Ectodermal cell (in vitro differentiated cells): ENCODE results near the gene GPRIN1.
A peak's percentile ranks its signal among the peaks of the same experiment; 100 is the strongest.

Experiments used
- H3K27ac ChIP-seq: 2 replicates; pipeline ENCODE4 v1.7.0; 2013; ENCODE audit warnings: mild to moderate bottlenecking, low read depth, low read length; ENCODE audit not compliant: insufficient read depth, poor library complexity, severe bottlenecking
- H3K27me3 ChIP-seq: 2 replicates; pipeline ENCODE4 v1.7.0; 2013; ENCODE audit warnings: mild to moderate bottlenecking, low read length; ENCODE audit not compliant: insufficient read depth, control insufficient read depth, poor library complexity, severe bottlenecking
- H3K36me3 ChIP-seq: one replicate; pipeline ENCODE4 v1.7.0; 2013; ENCODE audit warnings: low read length; ENCODE audit not compliant: control insufficient read depth, insufficient read depth
- H3K4me1 ChIP-seq: one replicate; pipeline ENCODE4 v1.7.0; 2013; ENCODE audit warnings: low read length; ENCODE audit not compliant: control insufficient read depth, insufficient read depth
- H3K4me3 ChIP-seq: 2 replicates; pipeline ENCODE4 v1.7.0; 2013; ENCODE audit warnings: low read depth, low read length, control low read depth; ENCODE audit not compliant: insufficient read depth
- H3K9me3 ChIP-seq: 2 replicates; pipeline ENCODE4 v1.7.0; 2013; ENCODE audit warnings: mild to moderate bottlenecking, low read length, moderate library complexity; ENCODE audit not compliant: control insufficient read depth
- whole genome bisulfite sequencing, 2 experiments: methylation state at CpG; one replicate each; pipeline ENCODE4 v1.1.7; 2013; ENCODE audit warnings: missing lambda C conversion rate in 2 of 2; 5-methylcytosine and 5-hydroxymethylcytosine counted together

GPRIN1 gene

GRCh38 chr5:176630681-176631222, 20.8 kb upstream of the GPRIN1 start:
- H3K4me1 ChIP-seq, result peaks cover 28% of the 10 kb centered on the region
- H3K9me3 ChIP-seq, result no peaks in the 10 kb centered on the region
- H3K27me3 ChIP-seq, result peaks cover 64% of the 10 kb centered on the region
- 11 to 12% methylated on average over 20 of the region's 20 CpGs for WGBS, 2 experiments
- H3K27ac ChIP-seq, result no peak overlapping the region
- no peaks in the 10 kb centered on the region for H3K36me3 ChIP-seq
- peak overlapping the region; percentile 44 for H3K4me3 ChIP-seq

DNA sequence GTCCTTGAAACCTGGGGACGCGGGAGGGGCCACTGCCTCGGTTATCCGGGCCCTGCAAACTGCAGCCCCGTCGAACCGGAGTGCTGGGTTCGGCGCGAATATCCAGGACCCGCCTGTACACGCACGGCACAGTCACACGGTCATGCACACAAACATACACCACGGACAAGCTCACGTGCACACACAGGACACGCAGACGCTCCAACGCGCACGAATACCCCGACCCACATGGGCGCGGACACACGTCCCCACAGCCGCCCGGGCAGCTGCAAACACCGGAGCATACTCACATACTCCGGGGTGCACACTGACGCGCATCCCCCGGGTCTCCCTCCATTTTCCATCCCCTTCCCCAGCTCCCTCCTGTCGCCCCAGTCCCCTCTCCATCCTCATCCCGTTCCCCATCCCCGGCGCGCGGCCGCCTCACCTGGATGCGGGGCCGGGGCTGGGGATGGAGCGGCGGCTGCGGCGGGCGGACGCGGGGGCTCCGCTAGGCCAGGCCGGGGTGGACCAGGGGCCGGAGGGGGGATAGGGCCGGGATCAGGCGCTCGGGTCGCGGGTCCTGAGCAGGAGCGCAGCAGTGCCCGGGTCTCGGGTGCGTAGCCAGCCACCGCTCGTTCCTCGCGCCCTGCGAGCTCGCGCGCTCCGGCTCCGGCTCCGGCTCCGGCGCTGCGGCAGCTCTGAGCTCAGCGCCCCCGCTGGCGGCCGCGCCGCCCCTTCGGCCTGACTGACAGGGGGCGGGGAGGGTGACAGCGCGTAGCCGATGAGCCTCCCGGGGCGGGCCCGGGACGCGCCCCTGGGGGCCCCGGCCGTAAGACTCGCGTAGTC, 20.1 kb upstream of the GPRIN1 start, which contains the start of the genes EIF4E1B and SNCB:
Gene EIF4E1B, plus strand, starts transcription at position 823 of the 828 bp plus-strand sequence. CDS start 12,113 bp downstream, outside the sequence.
Gene SNCB, minus strand, starts transcription at position 682 of the 828 bp plus-strand sequence. CDS start 880 bp downstream, outside the sequence.
- H3K27me3 ChIP-seq, result peaks cover 70% of the 10 kb centered on the region
- no peaks in the 10 kb centered on the region for H3K36me3 ChIP-seq
- 0% methylated on average over 94 of the region's 94 CpGs for WGBS, 2 experiments
- H3K9me3 ChIP-seq, result no peaks in the 10 kb centered on the region
- H3K4me1 ChIP-seq, result peaks cover 28% of the 10 kb centered on the region
- H3K27ac ChIP-seq, result no peak within 1 kb of the TSS
- peak within 1 kb of the TSS; percentile 44 for H3K4me3 ChIP-seq

DNA sequence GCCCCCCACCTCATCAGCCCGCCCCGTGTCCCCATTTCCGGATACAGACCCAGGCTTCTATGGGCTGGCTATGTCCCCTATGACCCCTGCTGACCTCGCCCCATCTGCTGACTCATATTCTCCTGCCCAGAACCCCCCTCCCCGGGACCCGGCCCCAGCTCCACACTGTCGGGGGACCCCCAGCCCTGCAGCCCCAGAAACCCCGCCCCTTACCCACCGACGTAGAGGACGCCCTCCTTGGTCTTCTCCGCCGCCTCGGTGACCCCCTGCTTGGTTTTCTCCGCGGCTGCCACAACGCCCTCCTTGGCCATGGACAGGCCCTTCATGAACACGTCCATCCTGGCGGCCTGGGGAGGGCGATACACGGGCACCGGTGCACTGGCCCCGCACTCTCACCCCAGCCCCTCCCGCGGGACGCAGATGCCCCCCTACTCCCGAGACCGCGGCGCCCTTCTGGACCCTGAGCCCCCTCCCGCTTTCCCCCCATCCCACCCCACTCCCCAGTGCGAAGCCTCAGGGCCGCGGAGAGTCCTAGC, 19.4 kb upstream of the GPRIN1 start:
- H3K4me1 ChIP-seq, result peaks cover 28% of the 10 kb centered on the region
- H3K9me3 ChIP-seq, result no peaks in the 10 kb centered on the region
- peaks cover 73% of the 10 kb centered on the region for H3K27me3 ChIP-seq
- no peaks in the 10 kb centered on the region for H3K36me3 ChIP-seq
- peak overlapping the region; percentile 44 for H3K4me3 ChIP-seq
- 5% methylated on average over 34 of the region's 34 CpGs for WGBS, 2 experiments
- H3K27ac ChIP-seq, result no peak overlapping the region

DNA sequence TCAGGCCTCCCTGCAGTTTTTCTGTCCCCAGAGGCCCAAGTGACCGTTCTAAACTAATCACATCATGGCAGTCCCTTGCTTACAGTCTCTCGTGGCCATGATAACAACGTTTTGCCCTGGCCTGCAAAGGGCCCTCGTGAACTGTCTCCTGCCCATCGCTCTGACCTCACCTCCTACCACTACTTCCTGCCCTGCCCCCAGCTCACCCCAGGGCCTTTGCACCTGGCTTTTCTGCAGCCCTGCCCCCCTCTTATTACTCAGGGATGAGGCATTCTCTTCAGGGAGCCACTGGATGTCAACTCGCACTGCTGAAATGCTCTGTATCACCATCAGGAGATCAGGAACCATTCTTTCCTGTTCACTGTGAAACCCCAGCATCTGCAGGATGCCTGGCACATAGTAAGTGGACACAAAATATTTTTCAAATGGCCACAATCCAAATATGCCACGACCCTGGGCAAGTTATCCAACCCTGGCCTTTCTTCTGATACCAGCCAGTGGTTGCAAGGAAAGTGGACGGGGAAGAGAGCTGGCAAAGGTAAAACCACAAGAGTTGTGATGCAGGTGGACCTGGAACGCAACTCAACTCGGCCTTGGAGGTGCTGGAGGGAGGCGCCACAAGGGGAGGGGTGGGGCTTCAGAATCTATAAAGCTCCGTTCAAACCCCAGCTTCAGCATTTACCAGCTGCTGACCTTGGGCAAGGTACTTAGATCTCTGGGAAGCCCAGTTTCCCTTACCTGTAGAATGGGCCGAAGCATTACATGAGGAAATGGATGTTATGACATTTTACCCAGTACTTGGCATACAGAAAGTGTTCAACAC, 18.7 kb upstream of the GPRIN1 start:
- no peaks in the 10 kb centered on the region for H3K9me3 ChIP-seq
- WGBS, 2 experiments, result 58 to 63% methylated on average over 13 of the region's 13 CpGs
- H3K36me3 ChIP-seq, result no peaks in the 10 kb centered on the region
- H3K27me3 ChIP-seq, result peaks cover 69% of the 10 kb centered on the region
- no peak overlapping the region for H3K27ac ChIP-seq
- H3K4me1 ChIP-seq, result peaks cover 23% of the 10 kb centered on the region
- H3K4me3 ChIP-seq, result no peak overlapping the region

DNA sequence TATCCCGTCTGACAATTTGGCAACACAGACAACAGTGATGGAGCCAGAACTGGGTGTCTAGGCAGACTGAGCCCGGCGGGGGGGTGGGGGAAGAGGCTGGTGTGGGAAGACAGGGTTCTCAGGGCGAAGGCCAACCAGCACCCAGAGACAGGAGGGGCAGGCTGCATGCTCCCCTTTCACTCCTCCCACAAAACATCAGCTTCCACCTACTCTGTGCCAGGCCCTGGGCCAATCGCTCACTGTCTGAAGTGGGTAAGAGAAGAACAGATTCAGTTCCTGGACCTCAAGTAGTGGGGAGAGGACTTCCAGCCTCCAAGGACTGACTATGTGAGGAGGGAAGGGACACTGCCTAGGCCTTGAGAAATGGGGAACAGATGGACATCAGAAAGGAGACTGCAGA, 17.6 kb upstream of the GPRIN1 start:
- H3K27ac ChIP-seq, result no peak overlapping the region
- no peak overlapping the region for H3K4me3 ChIP-seq
- whole genome bisulfite sequencing, 2 experiments, result 82 to 89% methylated on average over 4 to 5 of the region's 5 CpGs
- H3K9me3 ChIP-seq, result no peaks in the 10 kb centered on the region
- H3K36me3 ChIP-seq, result no peaks in the 10 kb centered on the region
- H3K4me1 ChIP-seq, result peaks cover 23% of the 10 kb centered on the region
- peaks cover 69% of the 10 kb centered on the region for H3K27me3 ChIP-seq

- no peak overlapping the region for H3K27ac ChIP-seq
- H3K36me3 ChIP-seq, result no peaks in the 10 kb centered on the region
- WGBS, 2 experiments, result 81 to 90% methylated on average over 6 of the region's 7 CpGs
- no peaks in the 10 kb centered on the region for H3K9me3 ChIP-seq
- H3K27me3 ChIP-seq, result peaks cover 72% of the 10 kb centered on the region
- H3K4me1 ChIP-seq, result peaks cover 23% of the 10 kb centered on the region
- H3K4me3 ChIP-seq, result no peak overlapping the region
These were observed 16.9 kb upstream of the GPRIN1 start for GRCh38 chr5:176626876-176627236.

GRCh38 chr5:176625966-176626875, 16.3 kb upstream of the GPRIN1 start:
- Histone ChIP-seq H3K9me3 (no peaks in the 10 kb centered on the region), H3K4me3 (no peak overlapping the region), H3K27me3 (peaks cover 72% of the 10 kb centered on the region), H3K4me1 (peaks cover 23% of the 10 kb centered on the region), H3K27ac (no peak overlapping the region), H3K36me3 (no peaks in the 10 kb centered on the region)
- WGBS, 2 experiments, result 72 to 74% methylated on average over 25 of the region's 25 CpGs

DNA sequence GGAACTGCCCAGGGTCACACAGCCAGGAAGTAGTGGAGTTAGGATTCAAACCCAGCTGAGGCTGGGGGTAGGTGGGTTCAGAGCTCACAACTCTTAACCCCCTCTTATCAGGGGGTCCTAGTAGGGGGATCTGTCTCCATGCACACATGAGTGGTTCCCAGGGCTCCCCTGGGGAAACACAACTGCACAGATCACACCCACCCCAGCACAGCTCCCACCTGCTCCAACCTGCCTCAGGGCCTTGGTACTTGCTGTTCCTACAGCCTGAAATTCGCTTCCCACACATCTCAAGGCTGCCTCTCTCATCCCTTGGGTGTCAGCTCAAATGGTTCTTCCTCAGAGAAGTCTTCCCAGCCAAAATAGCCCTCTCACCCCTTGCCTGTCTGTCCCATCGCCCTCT, 15.6 kb upstream of the GPRIN1 start:
- Histone ChIP-seq H3K36me3 (no peaks in the 10 kb centered on the region), H3K27me3 (peaks cover 72% of the 10 kb centered on the region), H3K4me3 (no peak overlapping the region), H3K9me3 (no peaks in the 10 kb centered on the region), H3K27ac (no peak overlapping the region), H3K4me1 (peaks cover 19% of the 10 kb centered on the region)
- WGBS, 2 experiments, result 89 to 90% methylated on average over 2 of the region's 2 CpGs

GRCh38 chr5:176624938-176625337, 15.0 kb upstream of the GPRIN1 start:
- 82 to 85% methylated on average over 9 of the region's 9 CpGs for WGBS, 2 experiments
- Histone ChIP-seq H3K9me3 (no peaks in the 10 kb centered on the region), H3K4me1 (peaks cover 20% of the 10 kb centered on the region), H3K36me3 (no peaks in the 10 kb centered on the region), H3K27me3 (peaks cover 72% of the 10 kb centered on the region), H3K27ac (no peak overlapping the region), H3K4me3 (no peak overlapping the region)
